Measurements from ENCODE around the gene OR5M10.
"Not testable (repeated sequence)": the region's sequence is repeated elsewhere in the genome, so short reads cannot be mapped to it uniquely, and the experiment has no call there.

The OR5M10 gene

GRCh38 chr11:56577621-56578020, at the start of gene OR5M10:
Gene OR5M10 (minus strand): TSS chr11:56577721. CDS start chr11:56577721, 0 bp downstream.
- no peak for DNase-seq

- DNase-seq: no peak
Observed at GRCh38 chr11:56625946-56626345, 48.4 kb upstream of the OR5M10 start.

- no peak for DNase-seq
Observed at GRCh38 chr11:56624661-56625110, 47.2 kb upstream of the OR5M10 start.

GRCh38 chr11:56611174-56611573, 33.7 kb upstream of the OR5M10 start:
- no peak for DNase-seq

- not testable (repeated sequence) for DNase-seq
Observed at GRCh38 chr11:56592088-56592717, 14.7 kb upstream of the OR5M10 start.

- no peak for DNase-seq
Observed at GRCh38 chr11:56558574-56558973, 18.9 kb downstream of the OR5M10 start.

- not testable (repeated sequence) for DNase-seq
Observed at GRCh38 chr11:56554691-56555090, 22.8 kb downstream of the OR5M10 start.

- no peak for DNase-seq
Observed at GRCh38 chr11:56545531-56545930, 32.0 kb downstream of the OR5M10 start.

GRCh38 chr11:56543739-56544138, 33.8 kb downstream of the OR5M10 start:
- DNase-seq: no peak

GRCh38 chr11:56543157-56543556, 34.4 kb downstream of the OR5M10 start, which contains the start of gene OR5M11:
Gene OR5M11 (minus strand): TSS chr11:56543257. CDS start chr11:56543257, 0 bp downstream.
- no peak for DNase-seq

- DNase-seq: no peak
Observed at GRCh38 chr11:56533054-56533740, 44.3 kb downstream of the OR5M10 start.

- no peak for DNase-seq
Observed at GRCh38 chr11:56531856-56532255, 45.7 kb downstream of the OR5M10 start.
